Smooth muscle cell (in vitro differentiated cells): ENCODE results near the gene PDE1C. TPM values are rescaled to one million over a fixed set of nuclear protein-coding genes. Genes with fewer than 3 reads are reported as not detected.
A peak's percentile ranks its signal among the peaks of the same experiment; 100 is the strongest.

Source experiments
- DNase-seq: peaks from one replicate; lab custom pipeline; 2025; ENCODE audit not compliant: unreplicated experiment; lab: John Stamatoyannopoulos, UW
- H2AFZ ChIP-seq: fragments of 200-600 bp; sonication (generic); 2 replicates; pipeline ENCODE4 v1.6.0; 2016; ENCODE audit warnings: antibody characterized with exemption, low read depth, mild to moderate bottlenecking
- H3F3A ChIP-seq: fragments of 200-600 bp; sonication (generic); 2 replicates; pipeline ENCODE4 v1.6.0; 2017; ENCODE audit warnings: antibody characterized with exemption, low read depth
- H3K27ac ChIP-seq: fragments of 200-600 bp; sonication (generic); 2 replicates; pipeline ENCODE4 v1.5.1; 2016; ENCODE audit warnings: low read depth, mild to moderate bottlenecking
- H3K27me3 ChIP-seq: fragments of 200-600 bp; sonication (generic); 2 replicates; pipeline ENCODE4 v1.6.1; 2016; ENCODE audit warnings: low read depth, mild to moderate bottlenecking
- H3K36me3 ChIP-seq: fragments of 200-600 bp; sonication (generic); 2 replicates; pipeline ENCODE4 v1.5.1; 2016; ENCODE audit warnings: low read depth
- H3K4me1 ChIP-seq: fragments of 200-600 bp; sonication (generic); 2 replicates; pipeline ENCODE4 v1.5.1; 2016; ENCODE audit warnings: low read depth
- H3K4me2 ChIP-seq: fragments of 200-600 bp; sonication (generic); 2 replicates; pipeline ENCODE4 v1.6.0; 2016; ENCODE audit warnings: mild to moderate bottlenecking
- H3K4me3 ChIP-seq: fragments of 200-600 bp; sonication (generic); 2 replicates; pipeline ENCODE4 v1.5.1; 2016; ENCODE audit warnings: mild to moderate bottlenecking
- H3K79me2 ChIP-seq: fragments of 200-600 bp; sonication (generic); 2 replicates; pipeline ENCODE4 v1.6.0; 2016; ENCODE audit warnings: low read depth, mild to moderate bottlenecking
- H3K9ac ChIP-seq: fragments of 200-600 bp; sonication (generic); 2 replicates; pipeline ENCODE4 v1.6.0; 2016; ENCODE audit warnings: low read depth
- H3K9me3 ChIP-seq: fragments of 200-600 bp; sonication (generic); replicated peaks from 2 replicates; pipeline ENCODE4 v1.5.1; 2016; ENCODE audit warnings: low read depth
- H4K20me1 ChIP-seq: fragments of 200-600 bp; sonication (generic); 2 replicates; pipeline ENCODE4 v1.6.0; 2016; ENCODE audit warnings: low read depth
- CTCF ChIP-seq: fragments of 200-600 bp; sonication (generic); IDR thresholded peaks from 2 replicates; pipeline ENCODE4 v1.5.1; 2017; ENCODE audit warnings: borderline replicate concordance, mild to moderate bottlenecking, antibody characterized with exemption; ENCODE audit not compliant: insufficient read depth, poor library complexity, severe bottlenecking
- WGBS: methylation state at CpG from one replicate; pipeline ENCODE4 v1.1.7; 2016; ENCODE audit warnings: low lambda C conversion rate; 5-methylcytosine and 5-hydroxymethylcytosine counted together
- polyA plus RNA-seq: library from polyadenylated mRNA; unstranded; fragments of >200 nt; fragmentation: Nextera tagmentation; extraction: Ambion mirVana; gene quantifications from 2 replicates; pipeline ENCODE4 v1.2.1, GENCODE V29; 2016
- total RNA-seq: library from RNA; depleted of rRNA; stranded (reverse); fragments of >200 nt; gene quantifications from 2 replicates; pipeline ENCODE4 v1.2.3, GENCODE V29; 2014

The PDE1C gene
- total and polyA plus RNA-seq, 2 experiments from 2014 or later = 1.2 to 6.9 TPM

- no peaks in the 10 kb centered on the region for H3K36me3 ChIP-seq
- H3K79me2 ChIP-seq = no peaks in the 10 kb centered on the region
- H3K9ac ChIP-seq = no peak overlapping the region
- 82% methylated on average over 2 of the region's 2 CpGs for WGBS
- no peak overlapping the region for H3K4me2 ChIP-seq
- H3K27ac ChIP-seq = no peak overlapping the region
- H3K4me1 ChIP-seq = no peaks in the 10 kb centered on the region
- DNase-seq = no peak
- no peak overlapping the region for H2AFZ ChIP-seq
- no peak overlapping the region for H3K4me3 ChIP-seq
- no peaks in the 10 kb centered on the region for H4K20me1 ChIP-seq
- no peaks in the 10 kb centered on the region for H3K9me3 ChIP-seq
- no peaks in the 10 kb centered on the region for H3F3A ChIP-seq
- H3K27me3 ChIP-seq = no peaks in the 10 kb centered on the region
- TF ChIP-seq CTCF = no peak
These were observed 115.7 kb downstream of the PDE1C start for GRCh38 chr7:31954500-31954899.

GRCh38 chr7:31953432-31953831 is 116.8 kb downstream of the PDE1C start:
- no peaks in the 10 kb centered on the region for H4K20me1 ChIP-seq
- TF ChIP-seq CTCF = no peak
- H3K27ac ChIP-seq = no peak overlapping the region
- no peaks in the 10 kb centered on the region for H3K9me3 ChIP-seq
- no peaks in the 10 kb centered on the region for H3K27me3 ChIP-seq
- no peak overlapping the region for H3K4me3 ChIP-seq
- DNase-seq = no peak
- WGBS = 85% methylated on average over 2 of the region's 2 CpGs
- no peak overlapping the region for H3K9ac ChIP-seq
- no peak overlapping the region for H3K4me2 ChIP-seq
- no peaks in the 10 kb centered on the region for H3K79me2 ChIP-seq
- H2AFZ ChIP-seq = no peak overlapping the region
- no peaks in the 10 kb centered on the region for H3K36me3 ChIP-seq
- H3F3A ChIP-seq = no peaks in the 10 kb centered on the region
- no peaks in the 10 kb centered on the region for H3K4me1 ChIP-seq

- H2AFZ ChIP-seq = no peak overlapping the region
- no peak overlapping the region for H3K27ac ChIP-seq
- H3F3A ChIP-seq = no peaks in the 10 kb centered on the region
- no peak overlapping the region for H3K4me3 ChIP-seq
- no peak overlapping the region for H3K9ac ChIP-seq
- H3K79me2 ChIP-seq = no peaks in the 10 kb centered on the region
- 47% methylated on average over 4 of the region's 4 CpGs for WGBS
- H3K4me1 ChIP-seq = no peaks in the 10 kb centered on the region
- H3K4me2 ChIP-seq = no peak overlapping the region
- TF ChIP-seq CTCF = no peak
- no peaks in the 10 kb centered on the region for H4K20me1 ChIP-seq
- no peak for DNase-seq
- H3K36me3 ChIP-seq = no peaks in the 10 kb centered on the region
- H3K27me3 ChIP-seq = no peaks in the 10 kb centered on the region
- peaks cover 3% of the 10 kb centered on the region for H3K9me3 ChIP-seq
These were observed 120.0 kb downstream of the PDE1C start for GRCh38 chr7:31950091-31950755.

DNA sequence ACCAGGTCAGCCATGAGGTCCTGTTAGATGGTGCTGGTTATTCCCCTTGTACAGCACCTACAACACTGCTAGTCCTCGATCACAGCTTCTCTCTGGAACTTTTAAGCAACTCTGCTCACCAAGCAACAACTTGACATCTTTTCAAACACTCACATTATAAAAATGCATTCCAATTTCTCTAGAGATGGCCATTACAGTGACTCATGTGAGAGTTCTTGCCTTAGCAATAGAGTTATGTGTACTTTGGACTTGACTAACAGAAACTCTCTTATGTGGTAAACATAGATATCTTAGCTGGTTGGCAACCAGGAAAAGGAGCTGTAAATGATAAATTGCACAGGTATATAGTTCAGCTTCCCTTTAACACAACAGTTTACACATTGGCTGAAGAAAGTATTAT is 122.2 kb downstream of the PDE1C start:
- no peak for DNase-seq
- Histone ChIP-seq H3F3A (no peaks in the 10 kb centered on the region), H3K4me2 (no peak overlapping the region), H4K20me1 (no peaks in the 10 kb centered on the region), H3K9me3 (peaks cover 3% of the 10 kb centered on the region), H3K4me1 (no peaks in the 10 kb centered on the region), H3K79me2 (no peaks in the 10 kb centered on the region), H3K4me3 (no peak overlapping the region), H2AFZ (no peak overlapping the region), H3K36me3 (no peaks in the 10 kb centered on the region), H3K27ac (peak overlapping the region; percentile 30), H3K27me3 (no peaks in the 10 kb centered on the region), H3K9ac (no peak overlapping the region)
- WGBS = 67% methylated on average over 1 of the region's 1 CpG
- TF ChIP-seq CTCF = no peak
